ENCODE results near the gene LCE1F.

Gene LCE1F, protein sequence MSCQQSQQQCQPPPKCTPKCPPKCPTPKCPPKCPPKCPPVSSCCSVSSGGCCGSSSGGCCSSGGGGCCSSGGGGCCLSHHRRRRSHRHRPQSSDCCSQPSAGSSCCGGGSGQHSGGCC

GRCh38 chr1:152774875-152775274, at the start of gene LCE1F:
LCE1F (plus strand) TSS chr1:152775140; CDS start chr1:152776372, 1,232 bp downstream.
- no peak for DNase-seq

GRCh38 chr1:152725261-152725660, 49.7 kb upstream of the LCE1F start:
- DNase-seq = no peak

- DNase-seq = no peak
These were observed 46.0 kb upstream of the LCE1F start for GRCh38 chr1:152728986-152729385.

- DNase-seq = no peak
These were observed 39.3 kb upstream of the LCE1F start for GRCh38 chr1:152735648-152736047.

GRCh38 chr1:152737997-152738396, 36.9 kb upstream of the LCE1F start:
- no peak for DNase-seq

DNA sequence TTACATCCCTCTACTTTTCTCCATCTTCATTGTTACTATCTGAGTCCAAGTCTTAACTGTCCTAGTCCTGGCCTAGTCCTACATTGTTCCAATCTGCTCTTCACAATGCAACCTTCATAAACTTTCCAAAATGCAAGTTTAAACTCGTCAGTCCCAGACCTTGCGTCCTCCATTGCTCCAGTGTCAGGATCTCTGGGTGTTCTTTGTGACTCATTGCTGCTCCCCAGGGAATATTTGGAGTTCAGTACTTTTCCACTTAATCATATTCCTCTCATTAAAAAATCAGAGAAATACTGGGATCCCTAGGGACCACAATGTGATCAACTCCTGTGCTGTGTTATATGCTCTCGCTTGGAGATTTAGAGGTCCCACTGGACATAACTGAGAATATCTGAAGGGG, 35.1 kb upstream of the LCE1F start:
- no peak for DNase-seq

- no peak for DNase-seq
These were observed 33.3 kb upstream of the LCE1F start for GRCh38 chr1:152741656-152742055.

DNA sequence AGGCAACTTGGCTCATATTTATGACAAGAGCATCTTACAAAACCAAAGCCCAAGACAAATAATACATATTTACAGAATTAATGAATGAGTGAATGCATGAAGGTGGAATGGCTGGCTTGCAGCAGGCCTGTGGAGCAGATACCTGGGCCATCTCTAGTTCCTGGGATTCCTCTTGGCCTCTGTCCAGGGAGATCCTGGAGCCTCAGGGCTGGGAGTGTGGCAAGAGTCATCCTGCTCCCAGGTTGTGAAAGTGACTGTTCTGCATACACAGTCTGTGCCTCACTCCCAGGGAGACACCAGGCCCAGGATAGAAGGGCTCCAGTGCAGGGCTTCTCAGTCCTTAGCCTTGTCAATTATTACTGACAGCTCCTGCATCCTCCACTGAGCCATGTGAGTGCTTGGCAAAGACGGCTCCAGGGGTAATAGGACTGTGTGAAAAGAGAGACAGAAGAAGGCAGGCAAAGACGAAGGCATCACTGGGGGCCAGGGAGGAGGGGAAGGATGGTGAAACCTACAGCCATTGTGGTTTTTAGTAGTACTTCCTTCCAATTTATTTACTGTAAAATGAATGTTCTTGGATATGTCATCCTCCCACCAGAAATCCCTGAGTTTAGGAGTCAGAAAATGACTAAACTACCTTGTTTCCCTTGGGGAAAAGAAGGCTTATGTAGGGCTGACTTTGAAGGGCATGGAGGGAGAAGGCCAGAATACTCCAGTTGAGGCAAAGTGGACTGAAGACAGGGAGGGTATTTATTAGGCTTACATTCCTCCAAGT, 31.4 kb upstream of the LCE1F start:
- DNase-seq = no peak

- no peak for DNase-seq
These were observed 29.6 kb upstream of the LCE1F start for GRCh38 chr1:152745289-152745704.

DNA sequence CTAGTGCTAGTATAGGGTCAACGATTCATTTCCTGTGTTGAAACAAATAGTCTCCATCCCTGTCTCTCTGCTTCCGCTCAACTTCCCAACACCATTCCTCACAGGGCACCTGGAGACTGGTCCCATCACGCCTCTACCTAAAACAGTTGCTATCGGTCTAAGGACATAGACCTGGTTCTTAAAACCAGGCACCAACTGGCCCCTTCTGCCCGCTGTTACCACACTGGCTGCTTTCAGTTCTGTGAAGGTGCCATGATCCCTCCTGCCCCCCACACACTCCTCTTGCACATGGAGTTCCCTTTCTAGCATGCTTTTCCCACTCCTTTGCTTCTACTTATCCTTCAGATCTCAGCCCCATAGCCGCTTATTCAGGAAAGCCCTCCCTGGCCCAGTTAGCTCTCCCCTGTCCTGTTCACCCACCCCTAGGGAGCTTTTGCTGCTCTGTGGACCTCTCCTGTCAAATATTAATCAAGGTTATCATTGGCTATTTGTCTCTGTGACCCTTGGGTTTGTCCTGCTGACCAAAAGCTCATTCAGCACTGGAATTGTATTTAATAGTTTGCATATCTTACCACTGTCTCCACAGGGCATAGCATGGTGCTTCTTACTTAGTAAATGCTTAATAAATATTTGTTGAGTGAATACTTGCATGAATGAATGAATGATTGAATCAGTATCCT, 29.0 kb upstream of the LCE1F start:
- no peak for DNase-seq

GRCh38 chr1:152747831-152748230, 27.1 kb upstream of the LCE1F start:
- DNase-seq = no peak

DNA sequence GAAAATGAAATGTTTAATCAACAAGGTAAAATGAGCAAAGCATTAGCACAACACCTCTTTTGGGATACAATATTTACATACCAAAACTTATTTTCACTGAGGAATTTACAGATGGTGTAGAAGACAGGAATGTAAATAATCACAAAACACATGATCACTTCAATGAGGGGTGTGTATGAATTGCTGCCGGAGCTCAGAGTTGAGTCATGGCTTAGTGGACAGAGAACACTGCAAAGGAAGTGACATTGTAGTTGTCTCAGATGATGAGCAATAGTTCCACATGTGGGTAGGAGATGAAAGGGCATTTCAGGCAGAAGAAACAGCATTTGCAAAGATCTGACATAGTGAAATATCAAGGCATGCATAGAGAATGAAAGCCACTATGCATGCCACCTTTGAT, 22.7 kb upstream of the LCE1F start:
- DNase-seq = no peak

GRCh38 chr1:152753586-152753985, 21.4 kb upstream of the LCE1F start:
- no peak for DNase-seq

GRCh38 chr1:152756872-152757271, 18.1 kb upstream of the LCE1F start:
- DNase-seq = no peak

DNA sequence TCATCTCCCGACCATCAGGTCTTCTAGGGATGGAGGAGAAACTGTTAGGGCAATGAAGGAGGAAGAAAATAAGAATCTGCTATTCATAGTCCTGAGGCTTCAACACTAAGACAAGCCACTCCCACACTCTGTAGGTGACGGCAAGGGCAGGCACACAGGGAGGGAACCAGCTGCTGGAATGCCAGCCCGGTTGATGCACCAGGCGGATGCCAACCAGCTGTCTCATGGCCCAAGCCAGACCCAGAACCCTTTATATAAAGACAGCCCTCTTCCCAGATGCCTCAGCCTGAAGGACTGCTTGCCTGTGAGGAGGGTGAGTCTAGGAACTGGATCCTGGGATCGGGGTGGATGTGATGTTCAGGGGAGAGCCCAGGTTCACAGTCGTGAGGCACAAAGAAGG, 17.2 kb upstream of the LCE1F start, which contains the start of gene KPRP:
TSS of gene KPRP (plus strand) at position 279 of the 400 bp plus-strand sequence. CDS start 1,564 bp downstream, outside the sequence.
- DNase-seq = no peak

DNA sequence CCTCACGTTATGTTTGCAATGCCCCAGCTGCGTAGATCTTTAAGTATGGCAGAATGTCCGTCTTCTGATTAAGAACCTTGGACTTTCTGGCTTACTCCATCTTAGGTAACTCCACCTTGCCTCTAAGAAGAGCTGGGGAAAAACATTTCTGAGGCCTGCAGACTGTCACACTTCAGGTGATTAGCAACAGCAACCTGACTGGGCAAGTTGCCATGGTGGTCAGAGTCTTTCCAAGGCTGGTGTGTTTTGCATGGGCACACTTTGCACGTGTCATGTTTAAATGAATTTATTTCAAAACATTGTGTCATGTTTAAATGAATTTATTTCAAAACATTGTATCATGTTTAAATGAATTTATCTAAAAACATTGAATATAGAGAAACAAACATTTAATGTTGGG, 16.3 kb upstream of the LCE1F start:
- no peak for DNase-seq

DNA sequence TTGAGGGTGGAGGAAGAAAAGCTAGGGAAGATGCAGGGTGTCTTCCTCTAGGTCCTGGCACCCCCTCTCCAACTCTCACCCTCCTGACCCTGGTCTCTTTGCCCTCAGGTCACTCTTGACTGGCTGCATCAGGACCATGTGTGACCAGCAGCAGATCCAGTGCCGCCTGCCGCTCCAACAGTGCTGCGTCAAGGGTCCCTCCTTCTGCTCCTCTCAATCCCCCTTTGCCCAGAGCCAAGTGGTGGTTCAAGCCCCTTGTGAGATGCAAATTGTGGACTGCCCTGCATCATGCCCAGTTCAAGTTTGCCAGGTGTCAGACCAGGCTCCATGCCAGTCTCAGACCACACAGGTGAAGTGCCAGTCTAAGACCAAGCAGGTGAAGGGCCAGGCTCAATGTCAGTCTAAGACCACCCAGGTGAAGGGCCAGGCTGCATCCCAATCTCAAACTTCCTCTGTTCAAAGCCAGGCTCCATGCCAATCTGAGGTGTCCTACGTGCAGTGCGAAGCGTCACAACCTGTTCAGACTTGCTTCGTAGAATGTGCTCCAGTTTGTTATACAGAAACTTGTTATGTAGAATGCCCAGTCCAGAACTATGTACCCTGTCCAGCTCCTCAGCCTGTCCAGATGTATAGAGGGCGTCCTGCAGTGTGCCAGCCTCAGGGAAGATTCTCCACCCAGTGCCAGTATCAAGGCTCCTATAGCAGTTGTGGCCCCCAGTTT, 15.3 kb upstream of the LCE1F start:
- no peak for DNase-seq

GRCh38 chr1:152760551-152761190, 14.3 kb upstream of the LCE1F start:
- DNase-seq = no peak

- no peak for DNase-seq
These were observed 13.2 kb upstream of the LCE1F start for GRCh38 chr1:152761609-152762213.

DNA sequence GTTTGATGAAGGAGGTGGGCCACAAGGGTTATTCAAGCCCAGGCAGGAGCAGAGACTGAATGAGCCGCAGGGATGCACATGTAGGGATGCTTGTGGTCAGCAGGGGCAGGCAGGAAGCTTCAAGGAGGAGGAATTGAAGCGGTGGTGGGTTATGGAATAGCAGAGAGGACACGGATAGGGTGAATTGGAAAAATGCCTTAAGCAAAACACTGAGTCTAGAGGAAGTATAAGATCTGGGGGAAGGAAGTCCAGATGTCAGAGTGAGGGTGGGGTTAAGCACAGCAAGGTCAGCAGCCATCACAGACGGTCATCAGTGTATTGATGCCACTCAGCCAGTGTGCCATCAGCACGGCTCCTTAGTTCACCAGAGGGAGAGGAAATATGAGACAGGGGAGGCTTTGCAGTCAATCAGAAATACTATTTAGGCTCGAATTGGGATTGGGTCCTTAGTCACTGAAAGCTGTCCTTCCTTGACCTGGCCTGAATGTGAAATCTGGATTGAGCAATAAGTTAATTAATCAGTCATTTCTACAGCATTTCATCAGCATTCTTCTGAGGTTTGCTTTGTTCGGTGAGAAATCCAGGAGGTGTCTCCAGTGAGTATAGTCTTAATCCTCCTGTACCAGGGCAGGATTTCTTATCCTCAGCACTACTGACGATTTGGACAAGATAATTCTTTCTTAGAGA, 6.0 kb upstream of the LCE1F start:
- DNase-seq = no peak

GRCh38 chr1:152770411-152770810, 4.5 kb upstream of the LCE1F start:
- DNase-seq = no peak

DNA sequence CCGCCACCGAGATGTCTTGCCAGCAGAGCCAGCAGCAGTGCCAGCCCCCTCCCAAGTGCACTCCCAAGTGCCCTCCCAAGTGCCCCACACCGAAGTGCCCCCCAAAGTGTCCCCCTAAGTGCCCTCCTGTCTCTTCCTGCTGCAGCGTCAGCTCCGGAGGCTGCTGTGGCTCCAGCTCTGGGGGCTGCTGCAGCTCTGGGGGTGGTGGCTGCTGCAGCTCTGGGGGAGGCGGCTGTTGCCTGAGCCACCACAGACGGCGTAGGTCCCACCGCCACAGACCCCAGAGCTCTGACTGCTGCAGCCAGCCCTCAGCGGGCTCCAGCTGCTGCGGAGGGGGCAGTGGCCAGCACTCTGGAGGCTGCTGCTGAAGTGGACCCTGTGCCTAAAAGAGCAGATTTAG, 1.4 kb downstream of the LCE1F start:
- DNase-seq = no peak

Measured in stimulated activated naive CD4-positive, alpha-beta T cell (primary cell).